ENCODE data around the gene ACOT7. TPM values are rescaled to one million over a fixed set of nuclear protein-coding genes. Genes with fewer than 3 reads are reported as not detected.

Gene ACOT7
- total and polyA plus RNA-seq, 2 donors (not counting 1 experiment from before 2014, with no cell fraction given) = 4.2 to 4.6 TPM

DNA sequence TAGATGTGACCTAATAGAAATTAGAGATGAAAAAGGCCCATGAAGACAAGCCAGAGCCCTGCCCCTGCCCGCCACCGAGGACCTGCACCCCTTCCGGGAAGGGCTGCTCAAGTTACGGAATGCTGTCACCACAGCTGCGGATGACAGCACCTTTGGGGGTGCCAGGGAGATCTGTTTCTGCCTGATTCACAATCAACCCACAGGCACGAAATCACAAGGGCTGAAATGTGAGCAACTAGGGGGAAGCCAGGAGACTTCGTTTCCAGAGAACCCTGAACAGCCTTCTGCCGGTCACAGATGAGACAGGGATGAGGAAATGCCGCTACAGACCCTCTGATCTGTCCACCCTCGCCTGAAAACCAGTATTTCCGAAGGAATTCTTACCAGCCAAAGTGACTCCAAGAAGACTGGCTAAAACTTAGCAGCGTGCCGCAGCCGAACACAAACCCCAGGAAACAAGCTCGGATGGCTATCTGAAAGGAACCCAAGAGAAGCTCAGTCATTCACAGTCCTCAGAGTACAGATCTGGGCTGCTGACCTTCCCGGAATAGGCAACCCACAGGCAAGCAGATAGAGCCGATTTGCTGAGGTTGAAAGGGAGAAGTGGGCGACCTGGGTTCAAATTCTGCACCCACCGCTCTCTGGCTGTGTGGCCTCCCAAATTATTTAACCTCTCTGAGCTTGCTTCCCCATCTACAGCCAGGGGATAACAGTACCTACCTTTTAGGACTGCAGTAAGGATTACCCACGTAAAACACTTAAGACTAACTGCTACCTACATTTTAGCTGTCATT is 158.9 kb downstream of the ACOT7 start:
- POLR2A ChIA-PET = interaction anchor here (0.6 to 0.9 kb wide), 2 partner anchors 29 to 550 kb away, joined by 3 to 4 read pairs; partner anchors contain the start of gene CAMTA1
- H3K4me1 ChIP-seq (ENCODE audit: control insufficient read depth in 2 of 2, insufficient read depth in 2 of 2, low read length in 2 of 2) = peaks cover 9 to 15% of the 10 kb centered on the region in 2 donors
- H3K4me2 ChIP-seq (replicated peaks; ENCODE audit: low read depth, low read length, poor library complexity, severe bottlenecking) = peak overlapping the region; percentile 96
- H3K4me3 Mint-ChIP-seq = peak overlapping the region; percentile 89
- H3K9me3 Mint-ChIP-seq (ENCODE audit: insufficient read depth) = no peaks in the 10 kb centered on the region
- no peak for ATAC-seq (ENCODE audit: low read depth)
- H3K9ac ChIP-seq (ENCODE audit: low read length) = peak overlapping the region; percentile 82
- H3K27me3 Mint-ChIP-seq = peaks cover 10% of the 10 kb centered on the region
- 79% methylated on average over 15 of the region's 20 CpGs for WGBS (ENCODE audit: insufficient coverage)
- DNase-seq = no peak
- peak overlapping the region in 4 of 5 experiments; percentile 47 to 84 (median 65) for H3K4me3 ChIP-seq (ENCODE audit: control extremely low read depth in 1 of 5, extremely low read depth in 1 of 5, insufficient read depth in 1 of 5, low read depth in 2 of 5, low read length in 4 of 5)
- H3K27ac ChIP-seq (ENCODE audit: low read length in 2 of 2) = no peak overlapping the region
- peaks cover 5 to 23% of the 10 kb centered on the region in 2 experiments for H3K36me3 ChIP-seq (replicated peaks in 1 of 2; ENCODE audit: control extremely low read depth in 1 of 2, control insufficient read depth in 1 of 2, extremely low read depth in 1 of 2, insufficient read depth in 2 of 2, low read length in 1 of 2)
- peaks cover 0 to 12% (median 6%) of the 10 kb centered on the region in 4 experiments for H3K27me3 ChIP-seq (replicated peaks in 1 of 4; ENCODE audit: control extremely low read depth in 1 of 4, control insufficient read depth in 3 of 4, insufficient read depth in 4 of 4, low read length in 3 of 4)
- H3K4me1 Mint-ChIP-seq = peaks cover 10% of the 10 kb centered on the region
- peak overlapping the region; percentile 71 for H3K27ac Mint-ChIP-seq
- H3K9me3 ChIP-seq (ENCODE audit: control extremely low read depth in 1 of 3, control insufficient read depth in 2 of 3, insufficient read depth in 1 of 3, low read length in 2 of 3) = no peaks in the 10 kb centered on the region
- TF ChIP-seq EZH2 (IDR thresholded peaks at IDR 0.05; ENCODE audit: borderline replicate concordance, insufficient read depth, low read depth, low read length, poor library complexity, severe bottlenecking) = no peak
- TF ChIP-seq, protein P1, sequence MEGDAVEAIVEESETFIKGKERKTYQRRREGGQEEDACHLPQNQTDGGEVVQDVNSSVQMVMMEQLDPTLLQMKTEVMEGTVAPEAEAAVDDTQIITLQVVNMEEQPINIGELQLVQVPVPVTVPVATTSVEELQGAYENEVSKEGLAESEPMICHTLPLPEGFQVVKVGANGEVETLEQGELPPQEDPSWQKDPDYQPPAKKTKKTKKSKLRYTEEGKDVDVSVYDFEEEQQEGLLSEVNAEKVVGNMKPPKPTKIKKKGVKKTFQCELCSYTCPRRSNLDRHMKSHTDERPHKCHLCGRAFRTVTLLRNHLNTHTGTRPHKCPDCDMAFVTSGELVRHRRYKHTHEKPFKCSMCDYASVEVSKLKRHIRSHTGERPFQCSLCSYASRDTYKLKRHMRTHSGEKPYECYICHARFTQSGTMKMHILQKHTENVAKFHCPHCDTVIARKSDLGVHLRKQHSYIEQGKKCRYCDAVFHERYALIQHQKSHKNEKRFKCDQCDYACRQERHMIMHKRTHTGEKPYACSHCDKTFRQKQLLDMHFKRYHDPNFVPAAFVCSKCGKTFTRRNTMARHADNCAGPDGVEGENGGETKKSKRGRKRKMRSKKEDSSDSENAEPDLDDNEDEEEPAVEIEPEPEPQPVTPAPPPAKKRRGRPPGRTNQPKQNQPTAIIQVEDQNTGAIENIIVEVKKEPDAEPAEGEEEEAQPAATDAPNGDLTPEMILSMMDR (IDR thresholded peaks at IDR 0.05) = no peak
- intact Hi-C loops (cut with micrococcal nuclease) = loop anchor here (1.0 to 5.0 kb wide), 2 partner anchors 35 to 468 kb away; partner anchors contain the start of genes DNAJC11 and RPL22
- H2AFZ ChIP-seq (ENCODE audit: insufficient read depth, low read depth, low read length, poor library complexity, severe bottlenecking) = peak overlapping the region; percentile 76
- CTCF ChIA-PET = interaction anchor here (0.9 to 1.3 kb wide), 4 partner anchors 10 to 35 kb away, joined by 3 to 6 read pairs (median 3); partner anchors contain the start of gene RPL22
- peaks cover 11% of the 10 kb centered on the region for H3K79me2 ChIP-seq (ENCODE audit: control insufficient read depth, insufficient read depth, low read length)
- no peaks in the 10 kb centered on the region for H4K20me1 ChIP-seq (ENCODE audit: control insufficient read depth, insufficient read depth, low read length, poor library complexity, severe bottlenecking)

DNA sequence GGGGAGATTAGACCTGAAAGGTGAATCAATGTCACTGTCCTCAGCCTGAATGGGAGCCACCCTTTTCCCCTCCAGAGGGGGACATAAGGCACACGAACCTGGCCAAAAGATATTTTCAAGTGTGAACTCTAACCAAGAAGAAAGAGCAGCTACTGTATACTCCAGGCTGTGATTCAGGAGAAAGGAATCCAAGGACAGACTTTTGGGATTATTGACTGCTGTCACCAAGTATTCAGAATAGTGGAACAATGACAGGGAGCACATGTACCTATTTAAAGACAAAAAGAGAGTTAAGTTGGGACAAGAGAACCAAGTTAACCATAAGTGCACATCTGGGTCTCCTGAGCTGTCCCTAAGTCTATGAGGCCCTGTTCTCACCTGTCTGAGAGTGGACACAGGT is 160.2 kb downstream of the ACOT7 start:
- Histone ChIP-seq H3K9ac (ENCODE audit: low read length) (no peak overlapping the region), H3K79me2 (ENCODE audit: control insufficient read depth, insufficient read depth, low read length) (peaks cover 11% of the 10 kb centered on the region), H2AFZ (ENCODE audit: insufficient read depth, low read depth, low read length, poor library complexity, severe bottlenecking) (no peak overlapping the region), H3K9me3 (ENCODE audit: control extremely low read depth in 1 of 3, control insufficient read depth in 2 of 3, insufficient read depth in 1 of 3, low read length in 2 of 3) (no peaks in the 10 kb centered on the region), H3K4me2 (replicated peaks; ENCODE audit: low read depth, low read length, poor library complexity, severe bottlenecking) (no peak overlapping the region), H4K20me1 (ENCODE audit: control insufficient read depth, insufficient read depth, low read length, poor library complexity, severe bottlenecking) (no peaks in the 10 kb centered on the region), H3K27ac (ENCODE audit: low read length in 2 of 2) (no peak overlapping the region), H3K36me3 (replicated peaks in 1 of 2; ENCODE audit: control extremely low read depth in 1 of 2, control insufficient read depth in 1 of 2, extremely low read depth in 1 of 2, insufficient read depth in 2 of 2, low read length in 1 of 2) (peaks cover 5 to 30% of the 10 kb centered on the region in 2 experiments), H3K27me3 (replicated peaks in 1 of 4; ENCODE audit: control extremely low read depth in 1 of 4, control insufficient read depth in 3 of 4, insufficient read depth in 4 of 4, low read length in 3 of 4) (peaks cover 0 to 3% (median 0%) of the 10 kb centered on the region in 4 experiments), H3K4me1 (ENCODE audit: control insufficient read depth in 2 of 2, insufficient read depth in 2 of 2, low read length in 2 of 2) (peaks cover 9 to 15% of the 10 kb centered on the region in 2 donors), H3K4me3 (ENCODE audit: control extremely low read depth in 1 of 5, extremely low read depth in 1 of 5, insufficient read depth in 1 of 5, low read depth in 2 of 5, low read length in 4 of 5) (no peak overlapping the region)
- TF ChIP-seq EZH2 (IDR thresholded peaks at IDR 0.05; ENCODE audit: borderline replicate concordance, insufficient read depth, low read depth, low read length, poor library complexity, severe bottlenecking) = no peak
- TF ChIP-seq, protein P1 (IDR thresholded peaks at IDR 0.05) = no peak
- DNase-seq = no peak
- no peak overlapping the region for H3K27ac Mint-ChIP-seq
- CTCF ChIA-PET = interaction anchor here (0.7 kb wide), 1 partner anchor 29 kb away, joined by 3 read pairs; no protein-coding TSS in a partner anchor
- peaks cover 10% of the 10 kb centered on the region for H3K4me1 Mint-ChIP-seq
- no peaks in the 10 kb centered on the region for H3K9me3 Mint-ChIP-seq (ENCODE audit: insufficient read depth)
- intact Hi-C loops (cut with micrococcal nuclease) = no loop called here
- POLR2A ChIA-PET = no interaction called here
- H3K27me3 Mint-ChIP-seq = no peaks in the 10 kb centered on the region
- ATAC-seq (ENCODE audit: low read depth) = no peak
- no CpG with 5 or more reads among the region's 1 CpG for WGBS (ENCODE audit: insufficient coverage)
- H3K4me3 Mint-ChIP-seq = peak overlapping the region; percentile 27
